AG09319 (cell line): ENCODE results near the gene CCDC194.
A peak's percentile ranks its signal among the peaks of the same experiment; 100 is the strongest.

ENCODE experiments used
- DNase-seq: peaks from one replicate; pipeline ENCODE4 v3.0.0-alpha.2; 2010; ENCODE audit warnings: low read depth; ENCODE audit errors: extremely low read depth
- CTCF ChIP-seq: IDR thresholded peaks from 2 replicates; pipeline ENCODE4 v1.5.1; 2011; ENCODE audit warnings: low read depth, mild to moderate bottlenecking, inconsistent platforms, low read length, moderate library complexity

CCDC194 gene

GRCh38 chr19:17389288-17389687 lies 4.7 kb downstream of the CCDC194 start:
- TF ChIP-seq CTCF: no peak
- DNase-seq: no peak

- no peak for DNase-seq
- TF ChIP-seq CTCF: peak; percentile 96
Measured at GRCh38 chr19:17385878-17386611, 8.0 kb downstream of the CCDC194 start.

GRCh38 chr19:17380426-17381138 lies 13.4 kb downstream of the CCDC194 start:
- TF ChIP-seq CTCF: no peak

GRCh38 chr19:17379221-17379631 lies 14.8 kb downstream of the CCDC194 start:
- DNase-seq: no peak
- no peak for TF ChIP-seq CTCF

More at GRCh38 chr19:17380426-17381138, 13.4 kb downstream of the CCDC194 start:
- no peak for DNase-seq

- no peak for TF ChIP-seq CTCF
- no peak for DNase-seq
Measured at GRCh38 chr19:17378271-17378670, 15.7 kb downstream of the CCDC194 start.

- DNase-seq: no peak
- TF ChIP-seq CTCF: no peak
Measured at GRCh38 chr19:17376935-17377600, 16.9 kb downstream of the CCDC194 start, which contains the start of gene PLVAP. PLVAP (minus strand) TSS chr19:17377342; CDS start chr19:17377288, 54 bp downstream.
